ENCODE measurements around the gene KCTD17.

The KCTD17 gene

GRCh38 chr22:37021041-37021440, 30.5 kb upstream of the KCTD17 start:
- DNase-seq (ENCODE audit: low spot score): no peak

DNA sequence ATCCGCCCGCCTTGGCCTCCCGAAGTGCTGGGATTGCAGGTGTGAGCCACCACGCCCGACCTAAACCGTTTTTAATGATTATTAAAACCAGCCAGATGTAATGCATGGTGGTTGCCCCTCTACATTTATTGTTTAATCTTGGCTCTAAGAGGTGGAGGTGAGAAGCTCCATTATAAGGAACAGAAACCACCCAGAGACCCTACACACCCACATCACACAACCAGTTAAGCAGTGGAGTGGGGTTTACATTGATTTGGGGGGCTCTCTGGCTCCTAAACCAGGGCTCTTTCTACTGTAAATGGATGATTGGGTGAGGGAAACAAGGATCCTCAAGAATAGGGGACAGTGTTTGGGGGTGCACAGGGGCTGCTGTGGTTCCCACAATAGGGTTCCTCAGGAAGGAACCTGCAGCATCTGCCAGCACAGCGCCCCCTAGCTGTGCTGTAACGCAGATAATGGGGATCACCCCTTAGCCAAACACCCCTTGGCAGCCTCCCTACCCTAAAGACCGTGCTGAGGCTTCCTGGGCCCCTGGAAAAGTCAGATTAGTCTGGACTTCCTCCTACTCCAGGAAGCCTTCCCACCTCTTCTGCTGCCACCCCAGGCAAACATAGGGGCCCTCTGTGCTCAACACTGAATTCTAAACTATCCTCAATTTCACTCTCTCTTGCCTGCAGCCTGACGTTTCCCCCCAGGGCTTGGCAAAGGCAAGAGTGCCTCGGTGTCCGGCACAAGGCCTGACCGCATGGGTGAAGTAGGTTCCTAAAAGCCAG, 29.6 kb upstream of the KCTD17 start:
- peak; percentile 76 for DNase-seq (ENCODE audit: low spot score)

DNA sequence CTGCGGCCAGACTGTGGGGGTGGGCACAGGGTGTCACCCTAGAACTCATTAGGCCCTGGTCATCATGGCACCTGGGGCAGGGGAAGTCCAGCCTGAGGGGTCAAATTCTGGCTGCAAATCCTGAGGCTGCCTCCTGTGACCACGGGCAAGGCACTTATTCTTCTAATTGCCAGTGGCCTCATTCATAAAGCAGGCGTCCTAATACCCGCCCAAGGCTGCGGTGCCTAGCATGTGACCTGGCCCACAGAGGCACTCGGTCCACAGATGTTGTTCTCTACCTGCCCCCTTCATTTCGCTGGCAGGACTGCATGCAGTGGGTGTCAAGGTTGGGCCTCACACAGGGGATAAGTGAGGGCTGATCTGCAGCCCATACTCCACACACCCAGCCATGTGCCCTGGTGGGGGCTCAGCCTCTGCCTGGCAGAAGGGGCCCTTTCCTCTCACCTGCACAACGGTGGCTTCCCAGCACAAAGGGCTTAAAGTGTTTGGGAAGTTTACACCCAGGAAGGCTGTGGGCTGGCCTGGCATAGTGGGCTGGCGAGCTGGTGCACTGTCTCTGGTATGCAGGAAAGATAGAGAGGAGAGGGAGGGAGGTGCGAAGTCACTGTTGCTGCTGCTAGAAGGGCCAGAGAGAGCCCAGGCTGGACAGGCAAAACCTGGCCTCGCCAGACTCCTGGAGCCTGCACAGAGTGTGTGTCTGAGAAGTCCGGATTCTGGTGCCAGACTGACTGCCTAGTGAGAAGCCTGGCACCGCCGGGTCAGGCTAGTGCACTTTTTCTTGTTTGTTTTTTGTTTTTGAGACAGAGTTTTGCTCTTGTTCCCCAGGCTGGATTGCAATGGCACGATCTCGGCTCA, 28.8 kb upstream of the KCTD17 start:
- no peak for DNase-seq (ENCODE audit: low spot score)

GRCh38 chr22:37023743-37024338, 27.7 kb upstream of the KCTD17 start:
- DNase-seq (ENCODE audit: low spot score): no peak

DNA sequence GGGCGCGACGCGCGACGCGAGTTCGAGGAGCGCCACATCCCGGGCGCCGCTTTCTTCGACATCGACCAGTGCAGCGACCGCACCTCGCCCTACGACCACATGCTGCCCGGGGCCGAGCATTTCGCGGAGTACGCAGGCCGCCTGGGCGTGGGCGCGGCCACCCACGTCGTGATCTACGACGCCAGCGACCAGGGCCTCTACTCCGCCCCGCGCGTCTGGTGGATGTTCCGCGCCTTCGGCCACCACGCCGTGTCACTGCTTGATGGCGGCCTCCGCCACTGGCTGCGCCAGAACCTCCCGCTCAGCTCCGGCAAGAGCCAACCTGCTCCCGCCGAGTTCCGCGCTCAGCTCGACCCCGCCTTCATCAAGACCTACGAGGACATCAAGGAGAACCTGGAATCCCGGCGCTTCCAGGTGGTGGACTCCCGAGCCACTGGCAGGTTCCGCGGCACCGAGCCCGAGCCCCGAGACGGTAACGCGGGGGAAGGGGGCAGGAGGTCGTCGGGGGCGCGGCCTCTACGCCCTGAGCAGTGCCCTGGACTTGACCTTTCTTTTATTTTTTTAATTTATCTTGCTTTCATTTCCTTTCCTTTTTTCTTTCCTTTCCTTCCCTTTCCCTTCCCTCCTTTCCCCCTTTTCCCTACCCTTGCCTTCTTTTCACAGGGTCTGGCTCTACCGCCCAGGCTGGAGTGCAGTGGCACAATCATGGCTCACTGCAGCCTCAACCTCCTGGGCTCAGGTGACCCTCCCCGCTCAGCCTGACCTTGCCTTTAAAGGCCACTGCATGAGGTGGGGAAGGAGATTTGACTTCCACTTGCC, 27.0 kb upstream of the KCTD17 start:
- no peak for DNase-seq (ENCODE audit: low spot score)

DNA sequence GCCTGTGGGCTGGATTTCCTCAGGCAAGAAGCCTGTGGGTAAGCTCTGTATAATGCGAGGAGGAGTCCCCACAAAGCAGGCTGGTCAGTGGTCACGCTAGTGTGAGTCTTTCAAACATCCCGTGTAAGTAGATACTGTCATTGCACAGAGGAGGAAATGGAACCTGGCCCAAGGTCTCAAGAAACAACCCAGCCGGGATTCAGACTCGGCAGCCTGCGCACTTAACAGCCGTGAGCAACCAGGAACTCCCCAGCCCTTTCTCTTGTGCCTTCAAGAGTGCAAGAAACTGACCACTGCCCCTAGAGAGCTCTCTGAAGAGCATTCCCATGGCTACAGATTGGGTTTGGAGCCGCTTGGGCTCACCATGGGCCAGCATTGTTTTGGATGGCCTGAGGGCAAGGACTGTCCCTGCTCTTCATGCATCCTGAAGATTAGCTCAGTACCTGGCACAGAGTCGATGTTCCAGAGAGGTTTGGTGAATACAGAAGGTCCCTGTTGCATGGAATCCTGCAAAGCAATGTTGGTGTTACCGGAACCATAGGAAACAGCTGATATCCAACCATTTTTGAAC, 26.0 kb upstream of the KCTD17 start:
- DNase-seq (ENCODE audit: low spot score): no peak

DNA sequence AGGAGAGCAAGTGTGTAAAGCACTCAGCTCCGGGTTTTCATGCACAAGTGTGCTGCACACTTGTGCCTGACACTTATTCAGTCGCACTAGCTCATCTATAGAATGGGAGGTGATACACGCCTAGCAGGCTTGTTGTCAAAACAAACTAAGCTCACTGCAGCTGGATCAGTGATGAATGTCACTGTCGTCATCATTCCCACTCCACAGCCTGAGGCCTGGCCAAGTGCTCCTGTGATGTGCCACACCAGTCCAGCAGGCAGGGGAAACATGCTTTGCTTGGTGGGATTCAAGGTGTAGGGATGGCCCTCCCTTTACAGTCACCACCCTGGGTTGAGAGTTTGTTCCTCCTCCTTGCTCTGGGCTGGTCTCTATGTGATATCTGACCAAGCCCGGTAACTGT, 25.2 kb upstream of the KCTD17 start:
- no peak for DNase-seq (ENCODE audit: low spot score)

- DNase-seq (ENCODE audit: low spot score): no peak
These were observed 24.0 kb upstream of the KCTD17 start for GRCh38 chr22:37027556-37027955.

DNA sequence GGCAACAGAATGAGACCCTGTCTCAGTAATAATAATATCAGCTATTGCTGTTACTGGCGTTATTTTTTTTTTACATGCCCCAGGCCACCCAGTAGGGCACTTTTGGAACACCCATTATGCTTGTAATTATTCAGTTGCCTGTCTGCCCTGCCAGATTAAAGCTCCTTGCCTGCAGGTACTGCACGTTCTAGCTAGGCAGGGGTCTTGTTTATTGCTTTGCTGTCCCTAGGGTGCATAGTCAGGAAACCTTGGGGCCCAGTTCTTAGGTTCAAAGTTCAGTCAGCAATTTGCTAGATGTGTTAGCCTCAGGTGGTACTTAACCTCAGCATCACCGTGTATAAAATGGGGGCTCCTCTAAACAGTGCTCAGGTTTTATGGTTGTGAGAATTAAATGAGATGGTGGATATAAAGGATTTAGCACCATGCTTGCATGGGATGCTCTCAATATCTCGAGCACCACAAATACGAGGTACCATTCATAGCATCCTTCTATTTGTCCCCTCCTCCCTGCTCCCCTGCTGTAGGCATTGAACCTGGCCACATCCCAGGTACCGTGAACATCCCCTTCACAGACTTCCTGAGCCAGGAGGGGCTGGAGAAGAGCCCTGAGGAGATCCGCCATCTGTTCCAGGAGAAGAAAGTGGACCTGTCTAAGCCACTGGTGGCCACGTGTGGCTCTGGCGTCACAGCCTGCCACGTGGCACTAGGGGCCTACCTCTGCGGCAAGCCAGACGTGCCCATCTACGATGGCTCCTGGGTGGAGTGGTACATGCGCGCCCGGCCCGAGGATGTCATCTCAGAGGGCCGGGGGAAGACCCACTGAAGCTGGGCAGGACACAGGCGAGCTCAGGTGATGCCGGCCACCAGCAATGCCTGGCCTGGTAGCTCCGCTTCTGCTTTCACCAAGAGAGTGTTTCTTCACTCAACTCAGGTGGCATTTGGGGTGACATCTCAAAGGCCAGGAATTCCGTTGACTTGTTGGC, 22.6 kb upstream of the KCTD17 start:
- no peak for DNase-seq (ENCODE audit: low spot score)

GRCh38 chr22:37030560-37031281, 20.8 kb upstream of the KCTD17 start:
- DNase-seq (ENCODE audit: low spot score): no peak

DNA sequence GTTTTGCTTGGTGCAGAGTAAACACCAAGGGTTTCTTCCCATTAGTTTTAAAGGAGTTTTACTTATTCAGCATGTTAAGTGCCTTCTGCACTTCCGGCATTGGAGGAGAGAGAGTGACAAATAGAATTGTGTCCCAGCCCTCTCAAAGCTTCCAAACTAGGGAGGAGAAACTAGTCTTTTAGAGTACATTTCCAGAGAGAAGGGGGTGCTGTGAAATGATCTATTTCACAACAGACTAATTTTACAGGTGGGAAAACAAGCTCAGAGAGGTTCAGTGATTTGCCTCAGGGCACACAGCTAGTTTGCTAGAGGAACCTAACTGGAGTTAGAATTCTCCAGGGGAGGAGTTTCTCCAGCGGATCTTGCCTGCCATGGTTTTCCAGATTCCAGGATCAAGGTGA, 19.4 kb upstream of the KCTD17 start:
- no peak for DNase-seq (ENCODE audit: low spot score)

DNA sequence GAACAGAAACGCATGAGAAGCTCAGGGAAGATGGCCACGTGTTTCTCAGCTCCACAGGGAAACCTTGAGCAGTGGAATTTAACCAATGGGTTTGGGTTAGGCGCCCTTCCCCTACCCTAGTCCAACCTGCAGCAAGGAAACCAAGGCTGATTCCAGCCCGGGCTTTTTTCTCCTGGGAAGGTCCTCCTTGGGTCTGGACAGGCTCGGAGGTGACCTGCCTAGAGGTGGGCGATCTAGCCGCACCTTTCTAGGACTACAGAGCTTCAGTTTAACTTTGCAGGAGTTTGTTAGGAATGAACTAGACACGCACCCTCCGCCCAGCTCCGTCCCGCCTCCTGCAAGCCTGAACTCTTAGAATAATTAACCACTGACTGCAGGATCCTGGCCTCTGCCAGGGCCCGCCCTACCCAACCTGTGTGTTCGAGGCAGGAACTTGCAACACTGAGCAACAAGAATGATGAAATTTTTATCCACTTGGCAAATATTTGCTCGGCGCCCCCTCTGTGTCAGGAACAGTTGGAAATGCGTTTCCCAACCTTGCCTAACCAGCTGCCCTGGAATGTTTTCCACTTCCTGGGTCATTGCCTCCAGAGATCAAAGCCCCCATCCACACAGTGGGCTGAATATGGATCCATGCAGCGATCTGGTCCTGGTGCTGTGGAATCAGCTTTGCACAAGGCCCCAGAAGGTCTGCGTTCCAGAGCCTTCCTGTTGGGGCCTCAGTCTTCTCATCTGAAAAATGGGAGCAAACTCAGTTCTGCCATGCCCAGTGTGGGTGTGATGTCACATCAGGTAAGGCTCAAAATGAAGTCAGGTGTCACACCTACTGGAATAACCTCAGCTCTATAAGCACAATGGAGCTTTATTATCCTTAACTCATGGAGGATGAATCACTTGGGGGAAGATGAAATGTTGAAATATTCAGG, 18.7 kb upstream of the KCTD17 start:
- DNase-seq (ENCODE audit: low spot score): peak; percentile 62

DNA sequence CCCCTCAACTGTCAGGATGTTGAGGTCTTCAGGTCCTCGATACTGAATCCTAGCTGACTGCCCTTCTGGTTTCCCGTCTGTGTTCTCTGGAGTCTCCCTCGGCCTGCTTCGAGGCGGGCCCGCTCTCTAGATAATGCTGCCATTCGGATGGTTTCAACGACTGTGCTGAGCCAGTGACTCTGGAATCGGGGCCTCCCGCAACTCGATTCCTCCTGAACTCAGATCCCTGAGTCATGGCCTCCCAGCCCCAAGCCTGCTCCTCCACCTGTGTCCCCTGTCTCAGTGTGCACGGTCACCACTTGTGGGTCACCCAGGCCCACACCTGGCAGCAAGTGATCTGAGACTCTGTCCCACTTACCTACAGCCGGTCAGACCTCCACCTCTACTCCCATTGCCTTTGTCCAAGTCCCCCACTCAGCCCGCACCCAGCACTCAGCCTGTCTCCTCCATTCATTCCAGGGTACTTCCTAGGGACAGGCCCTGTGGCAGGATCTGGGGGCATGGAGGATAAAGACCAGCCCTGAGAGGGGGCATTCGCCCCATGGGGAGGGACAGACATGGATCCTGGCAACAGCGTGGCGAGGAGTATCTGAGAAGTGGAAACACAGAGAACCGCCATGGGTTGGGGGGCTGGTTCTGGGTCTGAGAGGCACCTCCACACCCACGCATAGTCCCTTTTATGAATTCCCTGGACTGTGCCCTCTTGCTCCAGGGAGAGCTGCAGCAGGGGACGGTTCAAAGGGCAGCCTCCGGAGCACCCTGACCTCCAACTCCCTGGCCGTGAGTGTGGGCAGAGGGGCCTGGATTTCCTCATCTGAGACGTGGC, 17.7 kb upstream of the KCTD17 start:
- DNase-seq (ENCODE audit: low spot score): no peak

DNA sequence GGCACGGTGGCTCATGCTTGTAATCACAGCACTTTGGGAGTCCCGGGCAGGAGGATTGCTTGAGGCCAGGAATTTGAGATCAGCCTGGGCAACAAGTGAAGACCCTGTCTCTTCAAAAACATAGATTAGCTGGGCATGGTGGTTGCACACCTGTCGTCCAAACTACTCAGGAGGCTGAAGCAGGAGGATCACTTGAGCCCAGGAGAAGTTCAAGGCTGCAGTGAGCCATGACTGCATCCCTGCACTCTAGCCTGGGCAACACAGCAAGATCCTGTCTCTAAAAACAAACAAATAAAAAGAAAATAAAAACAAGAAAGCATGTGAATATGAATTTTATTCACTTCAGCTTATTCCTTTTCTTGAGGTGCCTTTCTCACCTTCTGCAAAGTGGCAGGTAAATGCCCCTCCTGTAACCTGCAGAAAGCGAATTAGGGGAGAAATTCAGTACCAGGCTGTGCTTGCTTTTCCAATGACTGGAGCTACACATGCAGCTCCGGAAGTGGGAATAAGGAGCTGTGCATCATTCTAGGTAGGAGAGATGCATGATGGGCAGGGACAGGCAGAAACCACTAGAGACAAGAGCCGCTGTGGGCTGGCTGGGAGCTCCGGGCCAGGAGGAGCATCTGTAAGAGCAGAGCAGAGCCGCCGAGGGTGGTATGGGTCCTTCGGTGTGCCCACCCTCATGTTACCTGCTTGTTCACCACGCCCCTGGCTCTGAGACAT, 14.7 kb upstream of the KCTD17 start:
- no peak for DNase-seq (ENCODE audit: low spot score)

DNA sequence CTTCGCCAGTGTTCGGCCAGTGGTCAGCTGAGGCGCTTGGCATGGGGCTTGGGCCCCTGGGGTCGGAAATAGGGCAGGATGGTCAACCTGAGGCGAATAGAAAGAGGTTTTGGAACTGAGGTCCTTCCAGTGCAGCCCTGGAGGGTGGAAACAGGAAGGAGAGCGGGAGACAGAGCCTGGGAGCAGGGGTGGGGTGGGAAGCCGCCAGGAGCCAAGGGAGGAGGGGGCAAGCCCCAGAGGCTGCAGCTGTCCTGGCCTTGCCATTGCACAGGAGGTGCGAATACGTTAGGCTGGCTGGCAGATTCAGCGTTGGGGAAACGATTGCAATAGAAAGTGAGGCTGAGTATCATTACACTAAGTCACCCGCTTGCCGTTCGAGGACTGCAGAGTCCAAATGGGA, 13.9 kb upstream of the KCTD17 start:
- DNase-seq (ENCODE audit: low spot score): no peak

- DNase-seq (ENCODE audit: low spot score): no peak
These were observed 12.1 kb upstream of the KCTD17 start for GRCh38 chr22:37039466-37039865.

DNA sequence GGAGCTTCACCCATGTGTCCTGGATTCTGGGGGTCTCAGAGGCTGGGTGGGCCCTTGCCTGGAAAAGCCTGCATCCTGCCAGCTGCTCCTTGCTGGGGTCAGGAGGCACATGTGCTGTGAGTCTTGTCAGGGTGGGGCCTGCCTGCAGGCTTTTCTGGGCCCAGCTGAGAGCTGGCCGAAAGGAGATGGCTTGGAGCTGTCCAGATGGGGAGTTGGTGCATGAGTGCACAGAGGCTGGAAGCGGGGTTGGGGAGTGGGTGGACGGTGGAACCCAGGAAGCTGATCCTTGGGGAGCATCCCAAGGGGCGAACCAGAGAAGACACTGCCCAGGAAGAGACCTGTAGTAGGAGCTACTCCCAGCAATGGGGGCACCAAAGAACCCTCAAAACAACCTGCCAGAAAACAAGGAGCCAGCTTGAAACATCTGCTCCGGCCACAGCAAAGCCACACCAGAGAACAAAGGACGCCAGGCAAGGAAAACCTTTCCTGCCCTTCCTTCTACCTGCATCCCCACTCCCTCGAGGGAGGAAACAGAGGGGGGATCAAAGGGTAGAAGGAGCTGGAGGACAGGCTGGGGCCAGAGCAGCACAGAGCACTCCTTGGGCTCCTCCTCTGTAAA, 8.2 kb upstream of the KCTD17 start:
- no peak for DNase-seq (ENCODE audit: low spot score)
